GM18508 (cell line): Measurements from ENCODE around the gene KIF23.

Source experiments
- ATAC-seq: cut with Tn5 transposase; IDR thresholded peaks from one replicate; pipeline ENCODE4 v1.9.1; 2021; ENCODE audit warnings: moderate number of reproducible peaks; ENCODE audit not compliant: insufficient read depth, unreplicated experiment

The KIF23 gene

DNA sequence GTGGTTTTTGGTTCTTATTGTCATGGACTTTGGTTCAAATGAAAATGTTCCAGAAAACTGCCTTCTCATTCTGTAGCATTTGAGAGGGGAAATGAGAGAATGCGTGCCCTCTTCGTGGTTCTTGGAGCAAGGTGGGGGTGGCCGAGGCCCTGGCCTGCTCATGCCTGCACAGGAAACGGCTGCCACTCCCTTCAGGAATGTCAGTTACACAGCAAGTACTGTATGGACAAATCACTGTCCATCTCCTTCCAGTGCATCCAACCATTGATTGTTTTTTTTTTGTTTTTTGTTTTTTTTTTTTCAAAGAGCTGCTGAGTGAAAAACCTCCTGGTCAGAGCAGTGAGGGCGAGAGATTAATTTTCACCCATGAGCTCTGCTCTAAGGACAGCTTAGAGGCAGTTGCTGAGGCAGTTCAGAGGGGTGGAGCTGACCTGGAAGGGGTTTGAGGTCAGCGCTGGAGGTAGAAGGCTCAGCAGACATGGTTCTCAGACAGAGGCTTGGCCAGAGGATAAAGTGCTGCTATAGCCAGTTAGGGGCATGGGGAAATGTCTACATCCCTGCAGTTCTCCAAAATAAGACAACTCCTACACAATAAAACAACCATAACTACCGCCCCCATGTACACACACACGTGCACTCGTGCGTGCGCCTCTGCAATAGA, 20.2 kb upstream of the KIF23 start:
- no peak for ATAC-seq

- no peak for ATAC-seq
Measured at GRCh38 chr15:69394556-69395282, 19.4 kb upstream of the KIF23 start.

- no peak for ATAC-seq
Measured at GRCh38 chr15:69395460-69395859, 18.7 kb upstream of the KIF23 start.

DNA sequence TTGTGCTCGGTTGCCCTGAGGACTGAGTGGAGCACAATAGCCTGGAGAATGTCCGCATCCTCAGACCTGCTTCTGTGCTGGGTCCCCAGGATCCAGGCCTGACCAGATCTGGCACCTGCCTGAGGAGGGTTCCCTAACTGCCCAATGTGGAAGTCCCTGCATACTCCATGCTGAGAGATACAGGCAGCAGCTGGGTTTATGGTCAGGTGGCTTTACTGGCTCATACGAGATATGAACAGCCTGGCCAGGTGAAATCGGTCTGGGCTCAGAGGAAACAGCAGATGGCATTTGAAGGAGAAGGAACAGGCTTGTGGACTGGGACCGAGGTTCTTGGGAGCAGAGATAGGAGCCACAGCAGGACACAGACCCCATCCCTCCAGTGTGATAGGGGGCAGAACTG, 18.2 kb upstream of the KIF23 start:
- no peak for ATAC-seq

DNA sequence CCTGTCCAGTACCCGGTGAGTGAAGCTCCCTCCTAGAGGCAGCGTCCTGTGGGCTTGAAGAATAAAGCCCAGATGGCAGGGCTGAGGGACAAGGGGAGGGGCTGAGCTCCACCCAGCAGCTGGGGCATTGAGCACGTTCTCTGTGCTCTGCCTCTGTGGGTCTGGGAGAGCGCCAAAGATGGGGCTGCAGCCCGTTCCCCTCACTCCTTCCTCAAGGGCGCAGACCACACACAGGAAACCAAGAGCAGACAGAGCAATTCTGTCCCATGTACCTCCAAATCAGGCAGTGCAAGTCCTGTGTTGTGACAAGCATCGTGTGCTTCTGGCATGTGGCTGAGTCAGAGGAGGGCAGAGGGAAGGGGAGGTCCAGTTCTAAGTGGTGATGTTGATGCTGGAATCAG, 15.7 kb upstream of the KIF23 start:
- no peak for ATAC-seq

DNA sequence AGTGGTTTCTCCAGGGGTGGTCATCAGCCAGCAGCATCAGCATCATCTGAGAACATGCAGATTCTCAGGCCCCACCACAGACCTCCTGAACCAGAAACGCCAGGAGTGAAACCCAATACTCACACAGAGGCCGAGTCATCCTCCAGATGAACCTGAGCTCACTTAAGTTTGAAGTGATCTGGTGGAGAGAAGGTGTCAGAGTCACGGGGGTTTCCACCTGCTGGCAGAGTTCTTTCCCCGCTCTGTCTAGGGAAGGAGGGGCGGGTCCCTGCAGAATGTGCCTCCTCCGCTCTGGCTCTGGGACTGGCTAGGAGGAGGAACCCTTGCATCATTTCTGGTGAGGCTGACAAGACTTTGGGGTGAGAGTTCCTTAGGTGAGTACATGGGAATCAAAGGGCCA, 13.3 kb upstream of the KIF23 start:
- no peak for ATAC-seq

DNA sequence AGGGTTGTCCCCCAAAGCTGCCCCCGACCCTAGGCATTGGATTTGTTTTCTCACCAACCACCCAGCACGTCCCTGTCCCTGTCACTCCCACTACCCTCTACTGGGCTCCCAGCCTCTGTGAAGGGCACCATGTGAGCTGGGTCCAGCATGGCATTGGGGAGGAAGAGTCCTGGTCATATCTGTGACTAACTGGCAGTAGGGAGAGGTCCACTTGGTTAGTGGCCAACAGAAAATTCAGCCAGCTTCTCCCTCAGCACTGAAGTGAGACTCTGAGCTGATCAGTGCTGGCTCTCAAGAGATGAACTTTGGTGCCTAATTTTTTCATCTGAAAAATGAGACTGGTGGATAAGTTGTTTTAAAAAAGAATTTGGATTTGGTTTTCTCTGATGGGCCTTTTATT, 11.3 kb upstream of the KIF23 start:
- ATAC-seq = no peak

DNA sequence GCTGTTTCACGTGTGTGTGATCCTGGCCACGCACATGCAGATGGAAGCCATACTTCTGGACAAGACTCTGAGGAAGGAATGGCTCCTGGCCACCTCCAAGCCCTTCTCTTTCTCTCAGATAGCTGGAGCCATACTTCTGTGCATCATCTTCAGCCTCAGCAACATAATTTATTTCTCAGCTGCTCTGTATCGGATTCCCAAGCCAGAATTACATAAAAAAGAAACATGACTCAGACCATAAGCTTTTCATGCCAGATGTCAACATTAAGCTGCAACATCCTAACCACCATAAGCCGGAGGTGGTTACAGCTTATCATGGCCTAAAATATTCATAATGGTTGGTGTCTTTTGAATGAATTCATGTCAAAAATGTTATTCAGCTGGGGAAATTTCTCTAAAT, 10.6 kb upstream of the KIF23 start:
- ATAC-seq = no peak

- ATAC-seq = no peak
Measured at GRCh38 chr15:69405110-69405509, 9.0 kb upstream of the KIF23 start.

DNA sequence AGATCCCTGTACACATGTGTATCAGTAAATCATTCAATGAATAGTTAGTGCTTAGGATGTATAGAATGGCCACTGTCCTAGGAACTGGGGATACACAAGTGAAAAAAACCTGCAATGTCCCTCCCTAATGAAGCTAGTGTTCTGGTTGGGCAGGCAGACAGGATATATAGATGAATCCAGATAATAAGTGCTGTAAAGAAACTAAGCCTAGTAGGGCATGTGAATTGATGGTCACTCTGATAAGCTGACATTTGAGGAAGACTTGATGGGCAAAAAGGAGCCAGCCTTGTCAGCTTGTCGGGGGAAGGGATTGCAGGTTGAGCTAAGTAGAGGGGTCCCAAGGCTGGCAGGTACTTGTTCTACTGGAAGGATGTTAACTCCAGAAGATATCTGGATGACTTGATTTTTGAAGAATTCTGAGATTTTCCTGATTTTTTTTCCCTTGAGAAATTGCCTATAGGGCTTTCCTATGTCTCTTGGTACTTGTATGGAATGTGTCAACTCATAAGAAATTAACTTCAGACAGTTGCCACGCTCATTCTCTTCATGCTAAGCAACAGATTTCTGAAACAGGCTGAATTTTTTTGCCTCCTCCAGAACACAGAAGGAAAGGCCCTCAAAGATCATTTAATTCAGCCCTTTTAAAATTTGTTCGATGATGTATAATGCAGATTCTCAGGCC, 6.3 kb upstream of the KIF23 start:
- no peak for ATAC-seq

DNA sequence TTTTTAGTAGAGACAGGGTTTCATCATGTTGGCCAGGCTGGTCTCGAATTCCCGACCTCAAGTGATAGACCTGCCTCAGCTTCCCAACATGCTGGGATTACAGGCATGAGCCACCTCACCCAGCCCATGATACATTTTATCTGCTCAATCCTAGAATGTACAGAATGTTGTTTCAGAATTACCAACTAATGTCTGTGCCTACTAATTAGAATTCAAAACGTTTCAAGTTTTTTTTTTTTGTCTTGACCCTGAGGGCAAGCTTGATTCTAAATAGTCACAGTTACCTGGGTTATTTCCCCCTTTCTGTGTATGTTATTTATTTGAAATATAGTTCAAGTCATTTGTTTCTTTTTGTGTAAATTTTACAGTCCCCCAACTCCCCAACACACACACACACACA, 5.3 kb upstream of the KIF23 start:
- no peak for ATAC-seq

DNA sequence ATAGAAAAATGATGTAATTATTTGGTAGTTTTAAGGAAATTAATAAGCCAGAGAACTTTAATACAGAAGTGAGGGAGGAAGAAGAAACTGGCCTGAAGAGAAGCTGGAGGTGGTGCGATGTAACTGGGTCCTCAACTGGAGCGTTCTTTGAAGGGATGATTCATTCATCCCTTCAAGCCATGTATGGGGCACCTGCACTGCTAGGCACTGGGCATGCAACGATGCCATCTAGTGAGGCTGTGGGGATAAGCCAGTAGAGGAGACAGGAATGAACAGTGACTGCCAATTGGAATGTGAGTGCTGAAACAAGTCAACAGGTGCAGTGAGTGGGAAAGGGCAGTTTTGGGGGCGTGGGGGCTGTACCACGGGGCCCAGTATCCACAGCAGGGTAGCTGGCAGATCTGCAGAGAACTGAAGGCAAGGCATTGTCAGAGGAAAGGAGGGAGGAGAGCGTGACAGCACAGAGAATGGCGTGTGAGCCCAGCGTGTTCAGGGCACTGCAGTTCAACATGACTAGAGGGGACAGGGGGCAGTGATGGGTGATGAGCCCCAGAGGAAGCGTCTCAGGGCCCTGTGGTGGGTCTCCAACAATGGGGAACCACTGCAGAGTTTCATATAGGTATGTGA, 3.8 kb upstream of the KIF23 start:
- ATAC-seq = no peak

DNA sequence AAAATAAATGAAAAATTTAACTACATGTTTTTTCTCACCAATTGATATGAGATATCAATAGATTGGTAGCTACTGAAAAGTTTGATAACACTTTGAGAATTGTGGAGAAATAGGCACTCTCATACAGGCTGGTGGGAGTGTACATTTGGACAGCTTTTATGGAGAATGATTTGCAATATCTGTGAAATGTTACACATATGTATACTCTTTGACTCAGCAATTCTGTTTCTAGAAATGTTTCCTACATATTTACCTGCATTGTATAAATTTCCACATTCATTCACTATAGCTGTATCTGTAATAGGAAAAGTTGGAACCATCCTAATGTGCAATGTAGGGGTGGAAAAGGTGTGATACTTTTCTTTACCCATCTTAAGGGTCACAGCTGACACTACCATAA, 1.9 kb upstream of the KIF23 start:
- no peak for ATAC-seq

GRCh38 chr15:69412701-69413100, 1.4 kb upstream of the KIF23 start:
- no peak for ATAC-seq

GRCh38 chr15:69414701-69415167, 585 bp downstream of the KIF23 start:
- peak; percentile 7 for ATAC-seq

DNA sequence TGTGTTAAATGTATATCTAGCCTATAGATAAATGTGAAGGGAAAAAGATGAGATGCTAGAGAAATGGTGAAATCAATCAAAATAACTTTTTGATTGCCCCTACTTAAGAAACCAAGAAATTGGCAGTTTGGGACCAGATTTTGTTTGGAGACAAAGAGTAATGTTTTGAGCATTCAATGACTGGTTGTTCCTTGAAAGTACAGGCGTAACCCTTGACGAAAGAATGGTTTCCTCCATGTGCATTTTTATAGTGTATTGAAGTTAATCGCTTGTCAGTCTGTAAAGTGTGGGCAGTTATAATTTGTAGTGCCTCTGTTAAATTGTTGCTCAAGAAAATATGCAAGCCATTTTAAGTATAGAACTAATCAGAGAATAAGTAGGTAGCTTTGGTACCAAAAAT, 1.2 kb downstream of the KIF23 start:
- ATAC-seq = no peak

- ATAC-seq = no peak
Measured at GRCh38 chr15:69417581-69417980, 3.4 kb downstream of the KIF23 start.

GRCh38 chr15:69421498-69421897, 7.3 kb downstream of the KIF23 start:
- no peak for ATAC-seq

GRCh38 chr15:69422336-69422895, 8.3 kb downstream of the KIF23 start:
- ATAC-seq = no peak

GRCh38 chr15:69424001-69424400, 9.9 kb downstream of the KIF23 start:
- ATAC-seq = no peak
